Activated B cell treated with CpG ODN at 0.5 μM for 24 hours (primary cell): ENCODE results near the gene ABL1. TPM values are rescaled to one million over a fixed set of nuclear protein-coding genes. Genes with fewer than 3 reads are reported as not detected.
"Not testable (repeated sequence)": the region's sequence is repeated elsewhere in the genome, so short reads cannot be mapped to it uniquely, and the experiment has no call there.

Experiments used
- ATAC-seq: fragments of 200-7000 bp; cut with Tn5 transposase; one replicate; pipeline ENCODE4 v1.10.0; 2021; ENCODE audit warnings: low read depth, mild to moderate bottlenecking, moderate library complexity
- CTCF ChIA-PET: fragments of 350-600 bp; sonication (Branson Sonifier 250); formaldehyde crosslinking; loops from one replicate; lab custom pipeline; 2021; ENCODE audit warnings: antibody characterized with exemption; lab: Charles Lee
- POLR2A ChIA-PET: fragments of 350-600 bp; sonication (Branson Sonifier 250); formaldehyde crosslinking; loops from one replicate; lab custom pipeline; 2021; ENCODE audit warnings: antibody characterized with exemption; lab: Charles Lee
- DNase-seq: peaks from one replicate; pipeline ENCODE4 v3.0.0; 2022
- H3K27ac Mint-ChIP-seq: one replicate; pipeline ENCODE4 v1.8.0; 2020; ENCODE audit warnings: mixed read lengths
- H3K27me3 Mint-ChIP-seq: one replicate; pipeline ENCODE4 v1.8.0; 2021; ENCODE audit warnings: mixed read lengths
- H3K36me3 Mint-ChIP-seq: one replicate; pipeline ENCODE4 v1.8.0; 2021; ENCODE audit warnings: low read depth, mixed read lengths
- H3K4me1 Mint-ChIP-seq: one replicate; pipeline ENCODE4 v1.8.0; 2021; ENCODE audit warnings: mixed read lengths
- H3K4me3 Mint-ChIP-seq: one replicate; pipeline ENCODE4 v1.8.0; 2020; ENCODE audit warnings: mild to moderate bottlenecking, mixed read lengths
- H3K9me3 Mint-ChIP-seq: one replicate; pipeline ENCODE4 v1.8.0; 2020; ENCODE audit warnings: mixed read lengths
- intact Hi-C: fragments of 100-400 bp; cut with micrococcal nuclease; formaldehyde crosslinking; loops from one replicate; pipeline ENCODE4 v1.15.1; 2024
- total RNA-seq: library from RNA; stranded (reverse); gene quantifications from 2 replicates; pipeline ENCODE4 v1.2.3, GENCODE V29; 2022
- TF ChIP-seq, protein P1 (sequence below): fragments of 200-600 bp; IDR thresholded peaks from one replicate; pipeline ENCODE4 v1.8.0; 2022; ENCODE audit warnings: antibody characterized with exemption, mild to moderate bottlenecking

Gene ABL1
- total RNA-seq, 1 donor from 2014 or later: 41.6 TPM

DNA sequence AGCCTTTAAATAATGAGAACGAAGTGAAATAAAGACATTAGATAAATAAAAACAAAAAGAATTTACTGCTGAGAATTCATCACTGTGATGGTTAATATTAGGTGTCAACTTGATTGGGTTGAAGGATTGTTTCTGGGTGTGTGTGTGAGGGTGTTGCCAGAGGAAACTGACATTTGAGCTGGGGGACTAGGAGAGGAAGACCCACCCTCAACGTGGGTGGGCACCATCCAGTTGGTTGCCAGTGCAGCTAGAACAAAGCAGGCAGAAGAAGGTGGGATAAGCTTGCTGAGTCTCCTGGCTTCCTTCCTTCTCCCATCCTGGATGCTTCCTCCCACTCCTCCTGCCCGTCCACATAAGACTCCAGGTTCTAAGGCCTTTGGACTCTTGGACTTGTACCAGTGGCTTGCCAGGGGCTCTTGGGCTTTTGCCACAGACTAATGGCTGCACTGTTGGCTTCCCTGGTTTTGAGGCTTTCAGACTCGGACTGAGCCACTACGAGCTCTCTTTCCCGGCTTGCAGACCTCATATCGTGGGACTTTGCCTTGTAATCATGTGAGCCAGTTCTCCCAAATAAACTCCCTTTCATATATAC, 43.7 kb upstream of the ABL1 start:
- peaks cover 18% of the 10 kb centered on the region for H3K36me3 Mint-ChIP-seq
- ChIA-PET CTCF (no interaction called here), POLR2A (interaction anchor here (0.6 kb wide), 1 partner anchor 54 kb away, joined by 3 read pairs; no protein-coding TSS in a partner anchor)
- TF ChIP-seq, protein P1, sequence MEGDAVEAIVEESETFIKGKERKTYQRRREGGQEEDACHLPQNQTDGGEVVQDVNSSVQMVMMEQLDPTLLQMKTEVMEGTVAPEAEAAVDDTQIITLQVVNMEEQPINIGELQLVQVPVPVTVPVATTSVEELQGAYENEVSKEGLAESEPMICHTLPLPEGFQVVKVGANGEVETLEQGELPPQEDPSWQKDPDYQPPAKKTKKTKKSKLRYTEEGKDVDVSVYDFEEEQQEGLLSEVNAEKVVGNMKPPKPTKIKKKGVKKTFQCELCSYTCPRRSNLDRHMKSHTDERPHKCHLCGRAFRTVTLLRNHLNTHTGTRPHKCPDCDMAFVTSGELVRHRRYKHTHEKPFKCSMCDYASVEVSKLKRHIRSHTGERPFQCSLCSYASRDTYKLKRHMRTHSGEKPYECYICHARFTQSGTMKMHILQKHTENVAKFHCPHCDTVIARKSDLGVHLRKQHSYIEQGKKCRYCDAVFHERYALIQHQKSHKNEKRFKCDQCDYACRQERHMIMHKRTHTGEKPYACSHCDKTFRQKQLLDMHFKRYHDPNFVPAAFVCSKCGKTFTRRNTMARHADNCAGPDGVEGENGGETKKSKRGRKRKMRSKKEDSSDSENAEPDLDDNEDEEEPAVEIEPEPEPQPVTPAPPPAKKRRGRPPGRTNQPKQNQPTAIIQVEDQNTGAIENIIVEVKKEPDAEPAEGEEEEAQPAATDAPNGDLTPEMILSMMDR: no peak
- no peak overlapping the region for H3K27ac Mint-ChIP-seq
- no peaks in the 10 kb centered on the region for H3K27me3 Mint-ChIP-seq
- H3K9me3 Mint-ChIP-seq: peaks cover 18% of the 10 kb centered on the region
- intact Hi-C loops: no loop called here
- no peak overlapping the region for H3K4me3 Mint-ChIP-seq
- H3K4me1 Mint-ChIP-seq: peaks cover 13% of the 10 kb centered on the region
- DNase-seq (no peak), ATAC-seq (no peak)

GRCh38 chr9:130793589-130793988, 41.5 kb upstream of the ABL1 start:
- H3K27me3 Mint-ChIP-seq: no peaks in the 10 kb centered on the region
- H3K4me3 Mint-ChIP-seq: no peak overlapping the region
- ChIA-PET POLR2A (no interaction called here), CTCF (no interaction called here)
- TF ChIP-seq, protein P1: no peak
- DNase-seq: no peak
- no peak for ATAC-seq
- peaks cover 11% of the 10 kb centered on the region for H3K36me3 Mint-ChIP-seq
- no peak overlapping the region for H3K27ac Mint-ChIP-seq
- intact Hi-C loops: no loop called here
- H3K4me1 Mint-ChIP-seq: peaks cover 13% of the 10 kb centered on the region
- peaks cover 14% of the 10 kb centered on the region for H3K9me3 Mint-ChIP-seq

DNA sequence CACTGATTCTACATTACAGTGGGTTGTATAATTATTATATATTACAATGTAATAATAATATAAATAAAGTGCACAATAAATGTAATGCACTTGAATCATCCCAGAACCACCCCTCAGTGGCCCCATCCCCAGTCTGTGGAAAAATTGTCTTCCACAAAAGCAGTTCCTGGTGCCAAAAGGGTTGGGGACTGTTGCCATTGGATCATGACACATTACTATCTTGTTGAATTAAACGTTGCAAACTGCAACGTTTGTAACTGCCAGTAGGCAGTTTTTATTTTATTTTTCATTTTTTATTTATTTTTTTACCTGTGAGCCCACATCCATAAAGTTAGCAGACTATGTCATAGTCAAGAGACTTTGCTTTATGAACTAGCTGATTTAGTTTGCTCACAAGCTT, 41.0 kb upstream of the ABL1 start:
- intact Hi-C loops: not testable (repeated sequence)
- H3K4me1 Mint-ChIP-seq: peaks cover 13% of the 10 kb centered on the region

DNA sequence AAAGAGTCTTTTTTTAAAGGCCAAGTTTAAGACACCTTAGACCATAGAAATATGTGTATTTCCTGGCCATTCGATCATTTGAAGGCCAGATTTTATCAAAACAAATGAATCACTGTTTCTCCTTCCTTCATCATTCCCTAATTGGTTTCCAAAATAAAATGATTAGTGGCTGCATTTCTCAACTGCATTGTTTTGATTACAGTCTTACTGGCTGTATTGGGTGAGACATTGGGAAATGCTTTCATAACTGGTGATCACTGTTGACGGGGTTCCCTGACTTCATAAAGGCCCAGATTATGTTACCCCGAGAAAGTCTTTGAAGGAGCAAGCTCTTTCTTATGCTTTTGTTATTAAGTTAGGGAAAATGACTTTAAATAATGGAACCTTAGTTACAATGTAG, 40.6 kb upstream of the ABL1 start:
- H3K4me1 Mint-ChIP-seq: peaks cover 13% of the 10 kb centered on the region
- H3K36me3 Mint-ChIP-seq, POLR2A ChIA-PET, intact Hi-C loops, H3K27ac Mint-ChIP-seq, DNase-seq, H3K27me3 Mint-ChIP-seq, ATAC-seq, CTCF ChIA-PET, H3K9me3 Mint-ChIP-seq, H3K4me3 Mint-ChIP-seq: not testable (repeated sequence)

More for the DNA sequence above, 41.0 kb upstream of the ABL1 start:
- H3K36me3 Mint-ChIP-seq, H3K27me3 Mint-ChIP-seq, CTCF ChIA-PET, ATAC-seq, H3K9me3 Mint-ChIP-seq, H3K4me3 Mint-ChIP-seq, H3K27ac Mint-ChIP-seq, POLR2A ChIA-PET, DNase-seq: not testable (repeated sequence)

DNA sequence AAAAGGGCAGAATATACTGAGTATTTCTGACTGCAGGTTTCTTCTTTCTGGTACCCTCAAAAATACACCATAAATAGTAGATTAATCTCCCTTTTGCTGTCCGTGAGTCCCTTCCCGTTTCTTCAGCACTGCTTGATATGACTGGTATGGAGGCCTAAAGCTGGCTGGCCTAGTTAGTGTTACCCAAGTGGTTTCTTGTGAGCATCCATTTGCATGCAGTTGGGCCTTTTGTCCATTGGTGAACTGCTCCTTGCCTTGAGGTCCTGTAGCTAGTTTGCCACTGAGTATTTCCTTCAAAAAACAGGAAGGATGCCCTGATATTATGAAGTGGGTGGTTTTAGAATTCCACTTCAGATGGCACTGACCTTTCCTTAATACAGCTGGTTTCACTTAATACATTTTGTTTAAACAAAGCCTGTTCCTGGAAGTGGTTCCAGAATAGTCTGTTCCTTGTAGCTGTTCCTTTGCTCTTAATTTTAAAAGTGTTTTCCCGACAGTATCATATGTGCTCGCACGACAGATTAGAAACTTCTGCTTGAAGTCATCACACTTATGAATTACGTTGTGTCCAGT, 40.0 kb upstream of the ABL1 start:
- POLR2A ChIA-PET: interaction anchor here (0.6 kb wide), 1 partner anchor 26 kb away, joined by 3 read pairs; no protein-coding TSS in a partner anchor
- Mint-ChIP-seq H3K36me3 (peaks cover 2% of the 10 kb centered on the region), H3K27ac (no peak overlapping the region), H3K4me1 (peaks cover 13% of the 10 kb centered on the region), H3K9me3 (peaks cover 2% of the 10 kb centered on the region), H3K4me3 (no peak overlapping the region), H3K27me3 (no peaks in the 10 kb centered on the region)
- ATAC-seq (no peak), DNase-seq (no peak)
- intact Hi-C loops: no loop called here
- CTCF ChIA-PET: no interaction called here
- TF ChIP-seq, protein P1: no peak

- ATAC-seq, H3K27me3 Mint-ChIP-seq, CTCF ChIA-PET, DNase-seq, H3K9me3 Mint-ChIP-seq, H3K36me3 Mint-ChIP-seq, H3K4me3 Mint-ChIP-seq, POLR2A ChIA-PET, H3K27ac Mint-ChIP-seq, intact Hi-C loops: not testable (repeated sequence)
- H3K4me1 Mint-ChIP-seq: peaks cover 20% of the 10 kb centered on the region
These were observed 31.9 kb upstream of the ABL1 start for GRCh38 chr9:130803116-130803515.
